HG02610 (cell line): ENCODE data around the gene IRS2.

ENCODE experiments used
- ATAC-seq: cut with Tn5 transposase; IDR thresholded peaks from one replicate; pipeline ENCODE4 v1.9.1; 2021; ENCODE audit warnings: mild to moderate bottlenecking, moderate library complexity; ENCODE audit not compliant: unreplicated experiment

IRS2 gene

GRCh38 chr13:109809216-109809932 is 23.0 kb upstream of the IRS2 start:
- ATAC-seq: no peak

- no peak for ATAC-seq
These were observed 21.0 kb upstream of the IRS2 start for GRCh38 chr13:109807345-109807744.

- ATAC-seq: no peak
These were observed 18.3 kb upstream of the IRS2 start for GRCh38 chr13:109804654-109805053.

GRCh38 chr13:109803825-109804224 is 17.4 kb upstream of the IRS2 start:
- ATAC-seq: no peak

- no peak for ATAC-seq
These were observed 16.6 kb upstream of the IRS2 start for GRCh38 chr13:109802936-109803335.

GRCh38 chr13:109795011-109795410 is 8.6 kb upstream of the IRS2 start:
- no peak for ATAC-seq

GRCh38 chr13:109794095-109794494 is 7.7 kb upstream of the IRS2 start:
- ATAC-seq: no peak

GRCh38 chr13:109792416-109793059 is 6.2 kb upstream of the IRS2 start:
- no peak for ATAC-seq

- no peak for ATAC-seq
These were observed 4.7 kb upstream of the IRS2 start for GRCh38 chr13:109790942-109791605.

GRCh38 chr13:109790086-109790485 is 3.7 kb upstream of the IRS2 start:
- no peak for ATAC-seq

- no peak for ATAC-seq
These were observed 2.9 kb upstream of the IRS2 start for GRCh38 chr13:109789262-109789661.

- ATAC-seq: no peak
These were observed 2.2 kb upstream of the IRS2 start for GRCh38 chr13:109788372-109789111.

- no peak for ATAC-seq
These were observed 962 bp upstream of the IRS2 start for GRCh38 chr13:109787135-109787954.

GRCh38 chr13:109785892-109786450 is 412 bp downstream of the IRS2 start:
- ATAC-seq: no peak

GRCh38 chr13:109785141-109785891 is 1.1 kb downstream of the IRS2 start:
- ATAC-seq: no peak

GRCh38 chr13:109784590-109785140 is 1.7 kb downstream of the IRS2 start:
- ATAC-seq: no peak

GRCh38 chr13:109783815-109784589 is 2.4 kb downstream of the IRS2 start:
- no peak for ATAC-seq

- ATAC-seq: no peak
These were observed 3.0 kb downstream of the IRS2 start for GRCh38 chr13:109783447-109783814.
